IMR-90 (cell line): ENCODE results near the gene RNF144B.

Source experiments
- CEBPB ChIP-seq: IDR thresholded peaks from 2 replicates; pipeline ENCODE4 v1.6.1; 2012; ENCODE audit warnings: low read depth, low read length, improper control_type of control experiment
- RFX5 ChIP-seq: IDR thresholded peaks from 2 replicates; pipeline ENCODE4 v1.8.0; 2012; ENCODE audit warnings: low read depth, mild to moderate bottlenecking, low read length, moderate library complexity
- TF ChIP-seq, protein P1 (sequence below): conservative IDR thresholded peaks from 2 replicates; pipeline ENCODE4 v1.5.1; 2012; ENCODE audit warnings: mild to moderate bottlenecking, low read depth, low read length, improper control_type of control experiment
- TF ChIP-seq, protein P2 (sequence below): fragments of 150-350 bp; IDR thresholded peaks from 2 replicates; pipeline ENCODE4 v1.6.1; 2016; ENCODE audit warnings: low read depth, mild to moderate bottlenecking, low read length, moderate library complexity, borderline replicate concordance

DNA sequence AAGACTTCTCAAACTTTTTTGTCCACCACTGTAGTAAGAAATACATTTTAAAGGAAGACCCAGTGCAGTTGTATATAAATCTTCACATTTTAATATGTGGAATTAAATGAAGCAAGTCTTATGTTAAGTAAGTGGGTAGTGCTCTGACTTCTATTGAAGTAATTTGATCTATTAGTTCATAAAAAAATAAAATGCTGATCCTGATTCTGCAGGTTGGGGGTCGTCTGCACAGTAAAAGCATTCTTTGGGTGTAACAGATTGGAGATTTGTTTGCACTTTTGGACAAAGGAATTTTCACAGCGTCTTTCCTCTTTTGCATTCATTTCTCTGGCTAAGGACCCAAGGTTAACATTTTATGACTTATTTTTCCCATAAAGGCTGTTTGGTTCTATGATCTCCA lies 106.8 kb downstream of the RNF144B start:
- TF ChIP-seq, protein P1, sequence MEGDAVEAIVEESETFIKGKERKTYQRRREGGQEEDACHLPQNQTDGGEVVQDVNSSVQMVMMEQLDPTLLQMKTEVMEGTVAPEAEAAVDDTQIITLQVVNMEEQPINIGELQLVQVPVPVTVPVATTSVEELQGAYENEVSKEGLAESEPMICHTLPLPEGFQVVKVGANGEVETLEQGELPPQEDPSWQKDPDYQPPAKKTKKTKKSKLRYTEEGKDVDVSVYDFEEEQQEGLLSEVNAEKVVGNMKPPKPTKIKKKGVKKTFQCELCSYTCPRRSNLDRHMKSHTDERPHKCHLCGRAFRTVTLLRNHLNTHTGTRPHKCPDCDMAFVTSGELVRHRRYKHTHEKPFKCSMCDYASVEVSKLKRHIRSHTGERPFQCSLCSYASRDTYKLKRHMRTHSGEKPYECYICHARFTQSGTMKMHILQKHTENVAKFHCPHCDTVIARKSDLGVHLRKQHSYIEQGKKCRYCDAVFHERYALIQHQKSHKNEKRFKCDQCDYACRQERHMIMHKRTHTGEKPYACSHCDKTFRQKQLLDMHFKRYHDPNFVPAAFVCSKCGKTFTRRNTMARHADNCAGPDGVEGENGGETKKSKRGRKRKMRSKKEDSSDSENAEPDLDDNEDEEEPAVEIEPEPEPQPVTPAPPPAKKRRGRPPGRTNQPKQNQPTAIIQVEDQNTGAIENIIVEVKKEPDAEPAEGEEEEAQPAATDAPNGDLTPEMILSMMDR, result no peak
- TF ChIP-seq RFX5 (no peak), CEBPB (no peak)
- TF ChIP-seq, protein P2, sequence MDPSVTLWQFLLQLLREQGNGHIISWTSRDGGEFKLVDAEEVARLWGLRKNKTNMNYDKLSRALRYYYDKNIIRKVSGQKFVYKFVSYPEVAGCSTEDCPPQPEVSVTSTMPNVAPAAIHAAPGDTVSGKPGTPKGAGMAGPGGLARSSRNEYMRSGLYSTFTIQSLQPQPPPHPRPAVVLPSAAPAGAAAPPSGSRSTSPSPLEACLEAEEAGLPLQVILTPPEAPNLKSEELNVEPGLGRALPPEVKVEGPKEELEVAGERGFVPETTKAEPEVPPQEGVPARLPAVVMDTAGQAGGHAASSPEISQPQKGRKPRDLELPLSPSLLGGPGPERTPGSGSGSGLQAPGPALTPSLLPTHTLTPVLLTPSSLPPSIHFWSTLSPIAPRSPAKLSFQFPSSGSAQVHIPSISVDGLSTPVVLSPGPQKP, result no peak
